ENCODE data around the gene MAP2K2.

MAP2K2 gene

DNA sequence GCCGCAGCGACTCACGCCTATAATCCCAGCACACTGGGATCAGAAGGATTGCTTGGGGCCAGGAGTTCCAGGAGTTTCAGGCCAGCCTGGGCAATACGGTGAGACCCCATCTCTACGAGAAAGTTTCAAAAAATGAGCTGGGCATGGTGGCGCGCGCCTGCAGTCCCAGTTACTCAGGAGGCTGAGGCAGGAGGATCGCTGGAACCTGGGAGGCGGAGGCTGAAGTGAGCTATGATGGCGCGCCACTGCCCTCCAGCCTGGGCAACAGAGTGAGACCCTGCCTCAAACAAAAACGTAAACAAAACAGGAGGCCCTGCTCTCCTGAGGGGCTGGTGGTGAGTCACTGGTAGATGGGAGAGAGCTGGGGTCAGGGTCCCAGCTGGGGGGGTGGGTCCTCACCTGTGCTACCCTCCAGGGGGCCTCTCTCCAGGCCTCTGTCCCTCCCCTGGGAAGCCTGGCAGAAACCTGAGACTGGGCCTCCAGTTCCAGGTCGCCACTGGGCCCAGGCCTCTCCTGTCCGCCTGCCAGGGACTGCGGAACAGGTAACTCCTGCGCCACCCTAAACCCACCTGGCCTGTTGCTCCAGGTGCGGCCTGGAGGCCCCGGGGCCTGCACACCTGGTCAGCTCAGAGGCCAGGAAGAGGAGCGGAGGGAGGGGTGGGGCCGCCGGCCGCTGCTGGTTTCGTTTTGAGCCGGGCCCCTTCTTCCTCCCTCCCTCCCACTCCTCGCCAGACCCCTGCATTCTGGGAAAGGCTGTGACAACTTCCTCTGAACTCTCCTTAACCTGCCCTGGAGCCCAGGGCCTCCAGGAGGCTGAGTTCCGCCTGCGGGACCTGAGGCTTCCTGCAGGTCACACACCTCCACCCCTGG, 40.0 kb downstream of the MAP2K2 start:
- TF ChIP-seq, protein P1, sequence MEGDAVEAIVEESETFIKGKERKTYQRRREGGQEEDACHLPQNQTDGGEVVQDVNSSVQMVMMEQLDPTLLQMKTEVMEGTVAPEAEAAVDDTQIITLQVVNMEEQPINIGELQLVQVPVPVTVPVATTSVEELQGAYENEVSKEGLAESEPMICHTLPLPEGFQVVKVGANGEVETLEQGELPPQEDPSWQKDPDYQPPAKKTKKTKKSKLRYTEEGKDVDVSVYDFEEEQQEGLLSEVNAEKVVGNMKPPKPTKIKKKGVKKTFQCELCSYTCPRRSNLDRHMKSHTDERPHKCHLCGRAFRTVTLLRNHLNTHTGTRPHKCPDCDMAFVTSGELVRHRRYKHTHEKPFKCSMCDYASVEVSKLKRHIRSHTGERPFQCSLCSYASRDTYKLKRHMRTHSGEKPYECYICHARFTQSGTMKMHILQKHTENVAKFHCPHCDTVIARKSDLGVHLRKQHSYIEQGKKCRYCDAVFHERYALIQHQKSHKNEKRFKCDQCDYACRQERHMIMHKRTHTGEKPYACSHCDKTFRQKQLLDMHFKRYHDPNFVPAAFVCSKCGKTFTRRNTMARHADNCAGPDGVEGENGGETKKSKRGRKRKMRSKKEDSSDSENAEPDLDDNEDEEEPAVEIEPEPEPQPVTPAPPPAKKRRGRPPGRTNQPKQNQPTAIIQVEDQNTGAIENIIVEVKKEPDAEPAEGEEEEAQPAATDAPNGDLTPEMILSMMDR (IDR thresholded peaks at IDR 0.05; ENCODE audit: insufficient read depth, missing control alignments), result no peak
- FAIRE-seq (no peak), DNase-seq (ENCODE audit: insufficient read length, low spot score) (no peak)

DNA sequence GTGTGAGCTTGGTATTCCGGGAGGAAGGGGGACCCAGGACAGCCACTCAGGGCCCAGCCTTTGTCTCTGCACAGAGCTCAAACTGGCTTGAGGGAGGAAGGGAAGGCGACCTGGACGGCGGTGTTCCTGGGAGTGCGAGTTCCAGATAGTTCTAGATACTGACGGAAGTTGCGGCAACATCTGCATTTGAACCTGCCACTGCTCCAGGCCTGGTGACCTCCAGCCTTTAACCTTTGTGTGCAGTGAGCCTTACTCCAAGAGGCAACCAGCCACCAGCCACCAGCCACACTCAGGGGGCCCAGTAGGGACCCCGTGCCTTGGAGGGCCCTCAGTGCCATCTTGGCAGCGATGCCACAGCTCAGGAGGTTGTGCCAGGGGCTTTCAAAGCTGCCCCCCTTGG, 41.8 kb downstream of the MAP2K2 start:
- TF ChIP-seq, protein P1 (IDR thresholded peaks at IDR 0.05; ENCODE audit: insufficient read depth, missing control alignments), result no peak
- no peak for DNase-seq (ENCODE audit: insufficient read length, low spot score)
- no peak for FAIRE-seq

DNA sequence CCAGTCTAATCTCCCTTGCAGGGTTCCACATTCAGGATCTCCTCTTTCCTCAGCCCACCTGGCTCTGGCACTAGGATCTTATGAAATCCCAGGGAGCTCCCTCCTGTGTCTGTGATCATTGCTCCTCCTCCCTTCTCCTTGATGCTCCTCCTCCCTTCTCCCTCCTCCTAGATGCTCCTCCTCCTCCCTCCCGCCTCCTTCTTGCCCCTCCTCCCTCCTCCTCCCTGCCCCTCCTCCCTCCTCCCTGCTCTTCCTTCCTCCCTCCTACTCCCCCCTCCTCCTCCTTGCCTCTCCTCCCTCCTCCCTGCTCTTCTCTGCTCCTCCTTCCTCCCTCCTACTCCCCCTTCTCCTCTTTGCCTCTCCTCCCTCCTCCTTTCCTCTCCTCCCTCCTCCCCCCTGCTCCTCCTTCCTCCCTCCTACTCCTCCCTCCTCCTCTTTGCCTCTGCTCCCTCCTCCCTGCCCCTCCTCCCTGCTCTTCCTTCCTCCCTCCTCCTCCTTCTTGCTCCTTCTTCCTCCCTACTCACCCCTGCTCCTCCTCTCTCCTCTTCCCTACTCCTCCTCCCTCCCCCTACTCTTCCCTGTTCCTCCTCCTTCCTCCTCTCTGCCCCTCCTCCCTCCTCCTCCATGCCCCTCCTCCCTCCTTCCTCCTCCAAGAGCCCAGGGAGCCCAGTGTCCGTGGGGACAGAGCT, 42.3 kb downstream of the MAP2K2 start:
- TF ChIP-seq, protein P1 (IDR thresholded peaks at IDR 0.05; ENCODE audit: insufficient read depth, missing control alignments), result no peak
- no peak for DNase-seq (ENCODE audit: insufficient read length, low spot score)
- FAIRE-seq, result no peak

DNA sequence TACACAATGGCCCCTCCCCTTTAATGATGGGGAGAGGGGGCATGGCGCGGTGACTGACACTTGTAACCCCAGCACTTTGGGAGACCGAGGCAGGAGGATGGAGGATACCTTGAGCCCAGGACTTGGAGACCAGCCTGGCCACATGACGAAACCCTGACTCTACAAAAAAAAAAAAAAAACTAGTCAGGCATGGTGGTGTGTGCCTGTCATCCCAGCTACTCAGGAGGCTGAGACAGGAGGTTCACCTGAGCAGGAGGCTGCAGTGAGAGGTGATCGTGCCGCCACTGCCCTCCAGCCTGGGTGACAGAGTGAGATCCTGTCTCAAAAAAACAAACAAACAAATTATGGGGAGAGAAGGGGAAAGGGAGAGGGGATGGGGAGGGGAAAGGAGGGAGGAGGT, 43.4 kb downstream of the MAP2K2 start:
- FAIRE-seq (no peak), DNase-seq (ENCODE audit: insufficient read length, low spot score) (no peak)
- TF ChIP-seq, protein P1 (IDR thresholded peaks at IDR 0.05; ENCODE audit: insufficient read depth, missing control alignments), result no peak

DNA sequence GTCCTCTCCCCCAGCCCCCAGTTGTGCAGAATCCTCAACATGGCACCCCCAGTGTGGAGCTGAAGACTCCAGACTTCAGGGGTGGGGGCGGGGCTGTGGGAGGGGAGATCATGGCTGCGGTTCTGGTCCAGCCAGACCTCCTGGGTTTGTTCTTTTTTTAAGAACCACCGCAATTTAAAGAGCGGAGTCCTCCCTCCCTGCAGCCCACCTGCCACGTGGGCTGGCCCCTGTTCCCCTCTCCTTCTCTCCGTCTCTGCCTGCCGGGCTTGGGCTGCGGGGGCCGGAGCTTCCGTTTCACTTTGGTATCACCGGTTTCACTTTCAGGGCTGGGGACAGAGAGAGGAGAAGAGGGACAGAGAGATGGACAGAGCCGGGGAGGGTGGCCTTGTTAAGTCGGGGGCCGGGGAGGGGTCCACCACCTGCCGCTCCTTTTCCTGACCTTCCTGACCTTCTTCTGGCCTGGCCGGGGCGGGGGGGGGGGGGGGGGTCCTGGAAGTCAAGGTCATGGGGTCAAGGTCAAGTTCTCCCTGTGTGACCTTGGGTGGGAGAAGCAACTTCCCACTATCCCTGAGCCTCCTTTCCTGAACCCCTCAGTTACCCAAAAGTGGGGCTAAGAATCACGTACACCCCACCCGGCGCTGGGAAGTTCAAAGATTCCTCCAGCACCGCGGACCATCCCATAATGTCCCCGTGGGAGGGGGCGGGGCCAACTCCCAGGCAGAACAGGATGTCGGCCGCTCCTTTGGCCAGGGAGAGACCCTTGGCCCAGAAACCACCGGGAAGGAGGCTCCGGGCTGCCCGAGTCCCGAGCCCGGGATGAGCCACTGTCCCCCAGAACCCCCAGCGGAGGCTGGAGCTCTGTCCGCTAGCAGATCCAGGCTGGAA, 45.9 kb downstream of the MAP2K2 start:
- DNase-seq (ENCODE audit: insufficient read length, low spot score) (no peak), FAIRE-seq (no peak)
- TF ChIP-seq, protein P1 (IDR thresholded peaks at IDR 0.05; ENCODE audit: insufficient read depth, missing control alignments), result no peak

DNA sequence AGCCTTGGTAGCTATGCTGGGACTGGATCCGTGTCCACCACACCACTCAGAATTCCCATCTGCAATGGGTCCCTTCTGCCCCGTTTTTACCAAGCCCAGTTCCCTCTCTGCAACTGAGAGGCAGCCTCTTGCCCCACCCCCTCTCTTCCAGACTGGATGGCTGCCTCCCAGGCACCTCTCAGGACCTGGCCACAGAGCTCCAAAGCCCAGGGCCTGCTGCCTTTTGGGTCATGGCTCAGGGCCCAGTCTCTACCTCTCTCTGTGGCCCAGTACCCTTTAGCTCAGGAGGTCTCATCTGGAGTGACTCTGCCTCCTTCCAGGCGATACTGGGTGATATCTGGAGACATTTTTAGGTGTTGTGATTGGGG, 46.9 kb downstream of the MAP2K2 start:
- TF ChIP-seq, protein P1 (IDR thresholded peaks at IDR 0.05; ENCODE audit: insufficient read depth, missing control alignments), result no peak
- FAIRE-seq, result no peak
- no peak for DNase-seq (ENCODE audit: insufficient read length, low spot score)
